MCF 10A (cell line): Measurements from ENCODE around the gene KCNIP1. TPM values are rescaled to one million over a fixed set of nuclear protein-coding genes. Genes with fewer than 3 reads are reported as not detected.
A peak's percentile ranks its signal among the peaks of the same experiment; 100 is the strongest.

ENCODE experiments used
- BruUV-seq: library from RNA; stranded (reverse); fragments of 400-500 nt; replicated peaks from 2 replicates; lab custom pipeline; 2021; lab: Mats Ljungman, UMichigan
- CTCF ChIA-PET: fragments of 300-600 bp; sonication (Branson Sonifier 250); formaldehyde crosslinking; extraction: SDS; loops from one replicate; lab custom pipeline; 2021; ENCODE audit warnings: antibody characterized with exemption, inconsistent platforms; lab: Yijun Ruan, JAX
- POLR2A ChIA-PET: fragments of 300-600, 350-650 bp; sonication (Branson Sonifier 250); formaldehyde crosslinking; extraction: SDS; loops from one replicate; lab custom pipeline; 2020; ENCODE audit warnings: antibody characterized with exemption, inconsistent platforms; lab: Yijun Ruan, JAX
- DNase-seq: peaks from one replicate; pipeline ENCODE4 v3.0.0-alpha.2; 2018; ENCODE audit not compliant: unreplicated experiment
- H3K27ac Mint-ChIP-seq: one replicate; pipeline ENCODE4 v1.8.0; 2022; ENCODE audit warnings: mild to moderate bottlenecking, low read depth, mixed read lengths; ENCODE audit not compliant: unreplicated experiment
- H3K27me3 Mint-ChIP-seq: one replicate; pipeline ENCODE4 v1.8.0; 2022; ENCODE audit warnings: mixed read lengths; ENCODE audit not compliant: insufficient read depth, unreplicated experiment
- H3K36me3 Mint-ChIP-seq: one replicate; pipeline ENCODE4 v1.8.0; 2022; ENCODE audit warnings: mild to moderate bottlenecking, moderate library complexity, mixed read lengths; ENCODE audit not compliant: insufficient read depth, unreplicated experiment
- H3K4me1 Mint-ChIP-seq: one replicate; pipeline ENCODE4 v1.8.0; 2022; ENCODE audit warnings: mixed read lengths; ENCODE audit not compliant: insufficient read depth, unreplicated experiment
- H3K4me3 Mint-ChIP-seq: one replicate; pipeline ENCODE4 v1.8.0; 2022; ENCODE audit warnings: mild to moderate bottlenecking, moderate library complexity, mixed read lengths; ENCODE audit not compliant: unreplicated experiment
- H3K9me3 Mint-ChIP-seq: one replicate; pipeline ENCODE4 v1.8.0; 2022; ENCODE audit warnings: mixed read lengths; ENCODE audit not compliant: unreplicated experiment
- CTCF ChIP-seq: fragments of 200-600 bp; IDR thresholded peaks from one replicate; pipeline ENCODE4 v1.8.0; 2022; ENCODE audit warnings: antibody characterized with exemption, mild to moderate bottlenecking; ENCODE audit not compliant: unreplicated experiment
- intact Hi-C: fragments of 100-400 bp; cut with micrococcal nuclease; formaldehyde crosslinking; loops from 2 replicates; pipeline ENCODE4 v1.14.1; 2022
- total RNA-seq: library from RNA; stranded (reverse); gene quantifications from 2 replicates; pipeline ENCODE4 v1.2.3, GENCODE V29; 2022

Gene KCNIP1
- total RNA-seq, 1 experiment from 2014 or later = not detected

- ChIA-PET CTCF (interaction anchor here (0.5 to 10.4 kb wide), 71 partner anchors 11 to 1200 kb away, joined by 3 to 233 read pairs (median 4); partner anchors contain the start of gene GABRP), POLR2A (interaction anchor here (1.1 kb wide), 1 partner anchor 214 kb away, joined by 3 read pairs; no protein-coding TSS in a partner anchor)
- intact Hi-C loops = loop anchor here (1.0 to 2.0 kb wide), 2 partner anchors 29 to 199 kb away; no protein-coding TSS in a partner anchor
- Mint-ChIP-seq H3K9me3 (no peaks in the 10 kb centered on the region), H3K27ac (peak overlapping the region; percentile 17), H3K36me3 (no peaks in the 10 kb centered on the region), H3K4me1 (peaks cover 20% of the 10 kb centered on the region), H3K4me3 (peak overlapping the region; percentile 65), H3K27me3 (peaks cover 15% of the 10 kb centered on the region)
- peak; percentile 82 for DNase-seq
- no TSS peak for BruUV-seq
- no peak for TF ChIP-seq CTCF
Measured at GRCh38 chr5:170633235-170634081, 129.6 kb downstream of the KCNIP1 start.

DNA sequence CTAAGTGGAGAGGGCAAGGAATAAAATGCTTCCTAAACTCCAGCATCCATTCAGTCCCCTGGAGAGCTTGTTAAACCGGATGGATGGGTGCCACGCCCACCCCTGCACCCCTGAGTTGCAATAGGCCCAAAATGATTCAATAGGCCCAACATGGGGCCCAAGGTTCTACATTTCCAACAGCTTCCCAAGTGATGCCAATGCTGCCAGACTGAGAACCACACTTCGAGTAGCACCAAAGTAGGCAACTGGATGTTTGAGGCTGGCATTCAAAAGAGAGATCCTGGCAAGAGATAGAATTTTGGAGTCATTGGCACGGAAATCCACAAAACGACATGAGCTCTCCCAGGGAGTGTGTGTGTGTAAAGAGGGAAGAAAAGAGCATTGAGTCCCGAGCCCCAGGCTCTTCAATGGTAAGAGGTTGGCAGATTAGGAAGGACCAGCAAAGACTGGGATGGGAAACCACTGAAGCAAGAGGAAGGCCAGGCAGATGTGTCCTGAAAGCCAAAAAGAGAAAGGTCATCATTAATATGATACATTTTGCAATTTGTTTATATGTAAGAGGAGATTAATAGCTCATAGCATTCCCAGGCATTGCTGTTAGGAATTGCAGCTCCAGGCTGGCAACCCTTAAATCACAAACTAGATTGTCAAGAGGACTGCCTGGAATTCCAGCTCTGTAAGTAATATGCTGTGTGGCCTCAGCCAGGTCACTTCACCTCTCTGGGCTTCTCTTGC is 130.6 kb downstream of the KCNIP1 start:
- H3K27ac Mint-ChIP-seq = no peak overlapping the region
- H3K4me3 Mint-ChIP-seq = no peak overlapping the region
- TF ChIP-seq CTCF = no peak
- no TSS peak for BruUV-seq
- peaks cover 15% of the 10 kb centered on the region for H3K27me3 Mint-ChIP-seq
- CTCF ChIA-PET = interaction anchor here (0.5 to 10.4 kb wide), 37 partner anchors 10 to 519 kb away, joined by 3 to 233 read pairs (median 5); partner anchors contain the start of gene GABRP
- POLR2A ChIA-PET = interaction anchor here (1.0 to 1.5 kb wide), 3 partner anchors 11 to 122 kb away, joined by 4 read pairs; no protein-coding TSS in a partner anchor
- H3K9me3 Mint-ChIP-seq = no peaks in the 10 kb centered on the region
- H3K4me1 Mint-ChIP-seq = peaks cover 20% of the 10 kb centered on the region
- intact Hi-C loops = no loop called here
- no peaks in the 10 kb centered on the region for H3K36me3 Mint-ChIP-seq
- DNase-seq = no peak

- CTCF ChIA-PET = interaction anchor here (0.6 to 10.4 kb wide), 15 partner anchors 9 to 773 kb away, joined by 3 to 233 read pairs (median 4); no protein-coding TSS in a partner anchor
- no TSS peak for BruUV-seq
- POLR2A ChIA-PET = interaction anchor here (0.6 to 1.5 kb wide), 3 partner anchors 121 to 153 kb away, joined by 3 to 4 read pairs (median 4); partner anchors contain the start of gene KCNIP1
- Mint-ChIP-seq H3K9me3 (no peaks in the 10 kb centered on the region), H3K36me3 (no peaks in the 10 kb centered on the region), H3K4me3 (no peak overlapping the region), H3K4me1 (peaks cover 20% of the 10 kb centered on the region), H3K27me3 (peaks cover 3% of the 10 kb centered on the region), H3K27ac (no peak overlapping the region)
- no peak for DNase-seq
- no peak for TF ChIP-seq CTCF
- intact Hi-C loops = no loop called here
Measured at GRCh38 chr5:170635706-170636105, 131.9 kb downstream of the KCNIP1 start.
